HG03342 (cell line): ENCODE data around the gene FAM168A.

Experiments
- ATAC-seq: cut with Tn5 transposase; IDR thresholded peaks from one replicate; pipeline ENCODE4 v1.9.1; 2021; ENCODE audit warnings: mild to moderate bottlenecking, moderate library complexity; ENCODE audit not compliant: unreplicated experiment

The FAM168A gene

GRCh38 chr11:73524774-73525173 is 73.1 kb downstream of the FAM168A start:
- ATAC-seq, result no peak

- no peak for ATAC-seq
Measured at GRCh38 chr11:73521621-73522020, 76.3 kb downstream of the FAM168A start.

GRCh38 chr11:73520353-73521061 is 77.4 kb downstream of the FAM168A start:
- no peak for ATAC-seq

- no peak for ATAC-seq
Measured at GRCh38 chr11:73519266-73519665, 78.6 kb downstream of the FAM168A start.

- ATAC-seq, result no peak
Measured at GRCh38 chr11:73518195-73518594, 79.7 kb downstream of the FAM168A start.

GRCh38 chr11:73516080-73516479 is 81.8 kb downstream of the FAM168A start:
- no peak for ATAC-seq

- ATAC-seq, result no peak
Measured at GRCh38 chr11:73513707-73514106, 84.2 kb downstream of the FAM168A start.

- ATAC-seq, result no peak
Measured at GRCh38 chr11:73510877-73511276, 87.0 kb downstream of the FAM168A start.

- ATAC-seq, result no peak
Measured at GRCh38 chr11:73510106-73510505, 87.8 kb downstream of the FAM168A start.

GRCh38 chr11:73509188-73509587 is 88.7 kb downstream of the FAM168A start:
- no peak for ATAC-seq

GRCh38 chr11:73508243-73509176 is 89.4 kb downstream of the FAM168A start:
- no peak for ATAC-seq

- ATAC-seq, result no peak
Measured at GRCh38 chr11:73507086-73507485, 90.8 kb downstream of the FAM168A start.

- no peak for ATAC-seq
Measured at GRCh38 chr11:73506038-73506437, 91.9 kb downstream of the FAM168A start.

- no peak for ATAC-seq
Measured at GRCh38 chr11:73498343-73498742, 99.6 kb downstream of the FAM168A start.

GRCh38 chr11:73496134-73496533 is 101.8 kb downstream of the FAM168A start:
- no peak for ATAC-seq

GRCh38 chr11:73495731-73496130 is 102.2 kb downstream of the FAM168A start:
- ATAC-seq, result no peak

- ATAC-seq, result no peak
Measured at GRCh38 chr11:73493956-73494598, 103.8 kb downstream of the FAM168A start.

- no peak for ATAC-seq
Measured at GRCh38 chr11:73481626-73482025, 116.3 kb downstream of the FAM168A start.

- ATAC-seq, result no peak
Measured at GRCh38 chr11:73480677-73481076, 117.2 kb downstream of the FAM168A start.

- ATAC-seq, result no peak
Measured at GRCh38 chr11:73478737-73479347, 119.1 kb downstream of the FAM168A start.

GRCh38 chr11:73477518-73477917 is 120.4 kb downstream of the FAM168A start:
- no peak for ATAC-seq
